Measurements from ENCODE around the gene DNAJC12.

GRCh38 chr10:67827811-67828210, 10.2 kb downstream of the DNAJC12 start:
- no peak for TF ChIP-seq CTCF (IDR thresholded peaks at IDR 0.05)
- TF ChIP-seq POLR2A (IDR thresholded peaks at IDR 0.05), result no peak

All from heart left ventricle (tissue), 13 donors.